ENCODE results near the gene CHST8. TPM values are rescaled to one million over a fixed set of nuclear protein-coding genes. Genes with fewer than 3 reads are reported as not detected.
A peak's percentile ranks its signal among the peaks of the same experiment; 100 is the strongest.

Gene CHST8
- polyA plus RNA-seq, 1 experiment: not detected

GRCh38 chr19:33789344-33789743 is 167.6 kb downstream of the CHST8 start:
- TF ChIP-seq, protein P1, sequence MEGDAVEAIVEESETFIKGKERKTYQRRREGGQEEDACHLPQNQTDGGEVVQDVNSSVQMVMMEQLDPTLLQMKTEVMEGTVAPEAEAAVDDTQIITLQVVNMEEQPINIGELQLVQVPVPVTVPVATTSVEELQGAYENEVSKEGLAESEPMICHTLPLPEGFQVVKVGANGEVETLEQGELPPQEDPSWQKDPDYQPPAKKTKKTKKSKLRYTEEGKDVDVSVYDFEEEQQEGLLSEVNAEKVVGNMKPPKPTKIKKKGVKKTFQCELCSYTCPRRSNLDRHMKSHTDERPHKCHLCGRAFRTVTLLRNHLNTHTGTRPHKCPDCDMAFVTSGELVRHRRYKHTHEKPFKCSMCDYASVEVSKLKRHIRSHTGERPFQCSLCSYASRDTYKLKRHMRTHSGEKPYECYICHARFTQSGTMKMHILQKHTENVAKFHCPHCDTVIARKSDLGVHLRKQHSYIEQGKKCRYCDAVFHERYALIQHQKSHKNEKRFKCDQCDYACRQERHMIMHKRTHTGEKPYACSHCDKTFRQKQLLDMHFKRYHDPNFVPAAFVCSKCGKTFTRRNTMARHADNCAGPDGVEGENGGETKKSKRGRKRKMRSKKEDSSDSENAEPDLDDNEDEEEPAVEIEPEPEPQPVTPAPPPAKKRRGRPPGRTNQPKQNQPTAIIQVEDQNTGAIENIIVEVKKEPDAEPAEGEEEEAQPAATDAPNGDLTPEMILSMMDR (IDR thresholded peaks at IDR 0.05; ENCODE audit: low read depth, low read length): no peak
- no peak for DNase-seq (ENCODE audit: low read depth, low spot score)
- POLR2A ChIA-PET: no interaction called here
- Histone ChIP-seq H3K4me3 (ENCODE audit: low read depth, low read length) (no peak overlapping the region), H3K27ac (ENCODE audit: low read depth, low read length) (no peak overlapping the region), H3K27me3 (ENCODE audit: control insufficient read depth, insufficient read depth, low read length) (peaks cover 8% of the 10 kb centered on the region), H3K9me3 (ENCODE audit: control insufficient read depth, insufficient read depth, low read length) (no peaks in the 10 kb centered on the region)
- CTCF ChIA-PET: interaction anchor here (2.3 kb wide), 1 partner anchor 307 kb away, joined by 9 read pairs; no protein-coding TSS in a partner anchor

GRCh38 chr19:33794683-33795369 is 173.1 kb downstream of the CHST8 start:
- peak overlapping the region; percentile 70 for H3K4me3 ChIP-seq (ENCODE audit: low read depth, low read length)
- ChIA-PET CTCF (interaction anchor here (0.5 to 5.6 kb wide), 40 partner anchors 9 to 551 kb away, joined by 3 to 62 read pairs (median 4); no protein-coding TSS in a partner anchor), POLR2A (interaction anchor here (0.7 kb wide), 1 partner anchor 9 kb away, joined by 3 read pairs; no protein-coding TSS in a partner anchor)
- H3K27ac ChIP-seq (ENCODE audit: low read depth, low read length): peak overlapping the region; percentile 61
- peaks cover 8% of the 10 kb centered on the region for H3K27me3 ChIP-seq (ENCODE audit: control insufficient read depth, insufficient read depth, low read length)
- TF ChIP-seq, protein P1 (IDR thresholded peaks at IDR 0.05; ENCODE audit: low read depth, low read length): no peak
- no peaks in the 10 kb centered on the region; the same call in 1 of the 2 replicates for H3K9me3 ChIP-seq (ENCODE audit: control insufficient read depth, insufficient read depth, low read length)
- no peak for DNase-seq (ENCODE audit: low read depth, low spot score)

- TF ChIP-seq, protein P1 (IDR thresholded peaks at IDR 0.05; ENCODE audit: low read depth, low read length): peak; percentile 63
- peak overlapping the region; percentile 80 for H3K27ac ChIP-seq (ENCODE audit: low read depth, low read length)
- DNase-seq (ENCODE audit: low read depth, low spot score): no peak
- ChIA-PET POLR2A (interaction anchor here (0.7 kb wide), 1 partner anchor 10 kb away, joined by 3 read pairs; no protein-coding TSS in a partner anchor), CTCF (interaction anchor here (0.7 to 5.6 kb wide), 26 partner anchors 9 to 381 kb away, joined by 3 to 62 read pairs (median 6); no protein-coding TSS in a partner anchor)
- H3K4me3 ChIP-seq (ENCODE audit: low read depth, low read length): peak overlapping the region; percentile 70
- H3K9me3 ChIP-seq (ENCODE audit: control insufficient read depth, insufficient read depth, low read length): no peaks in the 10 kb centered on the region; the same call in 1 of the 2 replicates
- peaks cover 8% of the 10 kb centered on the region for H3K27me3 ChIP-seq (ENCODE audit: control insufficient read depth, insufficient read depth, low read length)
Observed at GRCh38 chr19:33795370-33796163, 173.8 kb downstream of the CHST8 start.

DNA sequence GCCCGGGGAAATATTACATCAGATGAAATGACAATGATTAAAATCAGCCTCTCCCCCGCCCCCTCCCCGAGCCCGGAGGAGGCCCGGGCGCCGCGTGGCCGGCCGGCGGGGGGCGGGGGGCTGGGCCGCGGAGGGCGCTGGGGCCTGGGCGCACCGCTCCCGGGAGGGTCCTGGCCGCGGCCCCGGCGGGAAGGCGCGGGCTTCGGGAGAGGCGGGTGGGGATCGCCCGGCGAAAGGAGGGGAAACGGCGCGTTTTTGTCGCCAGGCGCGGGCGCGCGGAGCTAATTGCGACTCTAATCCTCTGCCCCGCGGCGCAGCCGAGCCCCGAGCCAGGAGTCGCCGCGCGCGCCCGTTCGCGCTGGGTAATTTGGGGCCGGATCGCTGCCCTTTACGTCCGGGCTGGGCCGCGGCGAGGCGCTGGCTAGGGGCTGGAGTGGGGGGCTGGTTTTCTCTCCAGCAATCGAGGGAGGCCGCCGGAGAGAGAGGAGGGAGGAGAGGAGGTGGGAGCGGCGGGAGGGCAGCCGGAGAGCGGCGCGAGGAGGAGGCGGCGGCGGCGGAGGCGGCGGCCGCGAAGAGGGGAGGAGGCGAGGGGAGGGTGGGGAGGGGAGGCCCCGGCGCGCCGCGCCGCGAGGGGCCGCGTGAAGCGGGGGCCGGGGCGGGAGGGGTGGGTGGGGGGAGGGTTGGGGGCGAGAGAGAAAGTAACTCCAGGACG is 174.6 kb downstream of the CHST8 start, which contains the start of gene KCTD15:
Gene KCTD15, plus strand, starts transcription at position 707 of the 712 bp plus-strand sequence. CDS start 3,585 bp downstream, outside the sequence.
- DNase-seq (ENCODE audit: low read depth, low spot score): no peak
- Histone ChIP-seq H3K9me3 (ENCODE audit: control insufficient read depth, insufficient read depth, low read length) (no peaks in the 10 kb centered on the region; the same call in 1 of the 2 replicates), H3K27me3 (ENCODE audit: control insufficient read depth, insufficient read depth, low read length) (peaks cover 6% of the 10 kb centered on the region), H3K27ac (ENCODE audit: low read depth, low read length) (peak within 1 kb of the TSS; percentile 73), H3K4me3 (ENCODE audit: low read depth, low read length) (peak within 1 kb of the TSS; percentile 76)
- ChIA-PET CTCF (interaction anchor here (0.8 to 1.4 kb wide), 2 partner anchors 12 to 20 kb away, joined by 4 read pairs; no protein-coding TSS in a partner anchor), POLR2A (interaction anchor here (0.5 to 0.7 kb wide), 3 partner anchors 80 to 619 kb away, joined by 3 to 6 read pairs (median 3); no protein-coding TSS in a partner anchor)
- TF ChIP-seq, protein P1 (IDR thresholded peaks at IDR 0.05; ENCODE audit: low read depth, low read length): no peak

All from AG04450 (cell line).